CD14-positive monocyte (primary cell): ENCODE results near the gene CEP68. TPM values are rescaled to one million over a fixed set of nuclear protein-coding genes. Genes with fewer than 3 reads are reported as not detected.

Source experiments
- DNase-seq, 3 donors: peaks; one replicate each; pipeline ENCODE4 v3.0.0-alpha.2; 2011 to 2022
- H2AFZ ChIP-seq: 2 replicates; pipeline ENCODE4 v1.6.0; 2012; ENCODE audit warnings: mild to moderate bottlenecking, low read depth, low read length, inconsistent platforms; ENCODE audit not compliant: insufficient read depth, poor library complexity, severe bottlenecking
- H3K27ac ChIP-seq, 2 donors: 1 replicate in 1 of 2; 2 replicates in 1 of 2; pipeline ENCODE4 v1.5.1; 2012 to 2013; ENCODE audit warnings: low read length in 2 of 2, control low read depth in 1 of 2, inconsistent platforms in 1 of 2, low read depth in 1 of 2, mild to moderate bottlenecking in 1 of 2
- H3K27me3 ChIP-seq, 2 donors: one replicate each; pipeline versions ENCODE4 v1.6.0 to v1.6.1; 2011 to 2013; ENCODE audit warnings: low read length in 2 of 2; ENCODE audit not compliant: control insufficient read depth in 2 of 2, insufficient read depth in 2 of 2
- H3K36me3 ChIP-seq, 2 donors: replicated peaks in 1 of 2; 1 replicate in 1 of 2; 2 replicates in 1 of 2; pipeline versions ENCODE4 v1.5.1 to v1.6.1; 2012 to 2013; ENCODE audit warnings: low read length in 2 of 2, control low read depth in 1 of 2, inconsistent platforms in 1 of 2, mild to moderate bottlenecking in 1 of 2; ENCODE audit not compliant: insufficient read depth in 2 of 2, control insufficient read depth in 1 of 2
- H3K4me1 ChIP-seq, 2 donors: 1 replicate in 1 of 2; 2 replicates in 1 of 2; pipeline versions ENCODE4 v1.5.1 to v1.6.1; 2012 to 2013; ENCODE audit warnings: low read length in 2 of 2, control low read depth in 1 of 2, inconsistent platforms in 1 of 2, mild to moderate bottlenecking in 1 of 2, moderate library complexity in 1 of 2; ENCODE audit not compliant: insufficient read depth in 2 of 2, control insufficient read depth in 1 of 2
- H3K4me2 ChIP-seq: replicated peaks from 2 replicates; pipeline ENCODE3; 2012; ENCODE audit warnings: low read length, moderate library complexity, mild to moderate bottlenecking; ENCODE audit not compliant: poor library complexity, severe bottlenecking; ENCODE audit errors: extremely low read depth
- H3K4me3 ChIP-seq, 3 experiments: fragments of 200-600 bp in 1 of 3; sonication (generic) in 1 of 3; replicated peaks in 1 of 3; 1 replicate in 2 of 3; 2 replicates in 1 of 3; pipeline ENCODE4 v1.5.1; 2011 to 2013; ENCODE audit warnings: low read length in 3 of 3, mild to moderate bottlenecking in 3 of 3, control low read depth in 2 of 3, low read depth in 2 of 3, inconsistent platforms in 1 of 3, moderate library complexity in 1 of 3
- H3K79me2 ChIP-seq: 2 replicates; pipeline ENCODE4 v1.6.0; 2012; ENCODE audit warnings: mild to moderate bottlenecking, control low read depth, inconsistent platforms, low read length, moderate library complexity; ENCODE audit not compliant: insufficient read depth
- H3K9ac ChIP-seq: 2 replicates; pipeline ENCODE4 v1.6.0; 2017; ENCODE audit warnings: low read length, mild to moderate bottlenecking; ENCODE audit not compliant: insufficient read depth, poor library complexity, severe bottlenecking
- H3K9me3 ChIP-seq, 2 donors: replicated peaks in 1 of 2; 1 replicate in 1 of 2; 2 replicates in 1 of 2; pipeline versions ENCODE4 v1.5.1 to v1.6.1; 2012 to 2013; ENCODE audit warnings: low read length in 2 of 2, control low read depth in 1 of 2; ENCODE audit not compliant: control insufficient read depth in 1 of 2, insufficient read depth in 1 of 2
- H4K20me1 ChIP-seq: 2 replicates; pipeline ENCODE4 v1.6.0; 2012; ENCODE audit warnings: mild to moderate bottlenecking, low read length, control low read depth, moderate library complexity; ENCODE audit not compliant: insufficient read depth
- H3K27ac Mint-ChIP-seq, 7 donors: one replicate each; pipeline ENCODE4 v1.8.0; 2020; ENCODE audit warnings: mild to moderate bottlenecking in 7 of 7, mixed read lengths in 7 of 7, moderate library complexity in 6 of 7, inconsistent platforms in 2 of 7
- H3K27me3 Mint-ChIP-seq, 3 donors: one replicate each; pipeline ENCODE4 v1.8.0; 2021 to 2022; ENCODE audit warnings: low read depth in 3 of 3, mild to moderate bottlenecking in 3 of 3, mixed read lengths in 3 of 3, moderate library complexity in 3 of 3, inconsistent platforms in 1 of 3
- H3K36me3 Mint-ChIP-seq, 2 donors: one replicate each; pipeline ENCODE4 v1.8.0; 2020; ENCODE audit warnings: mixed read lengths in 2 of 2, inconsistent platforms in 1 of 2, mild to moderate bottlenecking in 1 of 2
- H3K4me1 Mint-ChIP-seq: one replicate; pipeline ENCODE4 v1.8.0; 2020; ENCODE audit warnings: mild to moderate bottlenecking, mixed read lengths
- H3K4me3 Mint-ChIP-seq, 2 donors: one replicate each; pipeline ENCODE4 v1.8.0; 2020; ENCODE audit warnings: mild to moderate bottlenecking in 2 of 2, mixed read lengths in 2 of 2, moderate library complexity in 1 of 2
- H3K9me3 Mint-ChIP-seq, 7 donors: one replicate each; pipeline ENCODE4 v1.8.0; 2020 to 2022; ENCODE audit warnings: mixed read lengths in 7 of 7, mild to moderate bottlenecking in 6 of 7, moderate library complexity in 6 of 7, inconsistent platforms in 2 of 7
- CTCF ChIP-seq: fragments of 200-600 bp; IDR thresholded peaks from one replicate; pipeline ENCODE4 v1.8.0; 2022; ENCODE audit warnings: antibody characterized with exemption, mild to moderate bottlenecking
- WGBS: methylation state at CpG from one replicate; pipeline ENCODE4 v1.1.5; 2013; ENCODE audit warnings: missing lambda C conversion rate; ENCODE audit not compliant: insufficient coverage; 5-methylcytosine and 5-hydroxymethylcytosine counted together
- intact Hi-C, 2 donors: fragments of 100-400 bp; cut with micrococcal nuclease; formaldehyde crosslinking; loops; one replicate each; pipeline versions ENCODE4 v1.15.0 to v1.15.1; 2023
- polyA plus RNA-seq, 3 donors: library from polyadenylated mRNA; depleted of rRNA in 1 of 3; unstranded in 2 of 3; stranded (reverse) in 1 of 3; fragments of 300-500 nt in 2 of 3; fragments of >200 nt in 1 of 3; fragmentation: Illumina TruSeq in 2 of 3; gene quantifications; 1 replicate in 2 of 3; 2 replicates in 1 of 3; pipeline ENCODE4 v1.2.3, GENCODE V29; 2012 to 2021

The CEP68 gene
- polyA plus RNA-seq, 3 donors, result 2.5 to 6.5 (median 2.8) TPM

DNA sequence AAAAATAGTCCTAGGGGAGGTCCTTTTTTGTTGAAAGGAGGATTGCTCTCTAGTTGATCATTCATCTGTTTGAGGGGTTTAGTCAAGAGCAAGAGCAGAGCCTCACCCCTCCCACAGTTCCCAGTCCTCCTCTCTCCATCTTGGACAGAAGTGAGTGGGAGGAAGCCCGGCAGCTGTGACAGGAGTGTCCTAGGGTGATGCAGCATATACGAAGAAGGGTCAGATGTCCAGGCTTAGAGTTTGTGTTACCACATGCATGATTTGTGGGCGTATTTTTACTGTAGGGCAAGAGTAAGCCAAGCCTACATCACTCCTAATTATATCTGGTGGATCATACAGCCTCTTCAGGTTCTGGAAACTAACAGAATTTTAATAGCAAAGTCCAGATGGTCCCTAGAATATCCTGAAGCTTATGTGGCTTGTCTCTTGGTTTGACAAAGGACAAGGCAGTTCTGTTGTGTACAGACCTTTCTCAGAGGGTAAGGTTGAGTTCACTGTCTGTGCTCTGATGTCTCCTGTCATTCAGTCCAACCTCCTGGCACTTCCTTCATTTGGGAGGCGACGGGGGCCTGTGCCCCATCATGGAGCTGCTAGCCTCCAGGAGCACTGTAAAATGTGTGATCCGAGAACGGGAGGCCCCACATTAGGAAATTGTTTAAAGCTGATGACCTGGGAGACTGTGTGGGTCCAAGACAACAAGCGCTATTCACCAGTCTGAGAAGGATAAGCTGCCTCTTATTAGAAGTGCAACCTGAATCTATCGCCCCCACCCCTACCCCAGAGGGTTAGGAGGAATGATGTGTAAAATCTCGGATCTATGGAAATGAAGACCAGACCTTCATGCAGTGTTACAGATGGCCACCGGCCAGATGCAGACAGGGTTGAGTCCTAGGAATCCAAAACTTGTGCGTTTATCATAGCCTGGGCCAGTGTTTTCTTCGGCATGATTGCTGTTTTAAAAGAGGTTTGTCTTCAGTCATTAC lies 6.9 kb downstream of the CEP68 start:
- WGBS, result 65% methylated on average over 5 of the region's 13 CpGs

More for the DNA sequence above, 6.9 kb downstream of the CEP68 start:
- intact Hi-C loops, result loop anchor here (10.0 kb wide), 2 partner anchors 162 to 372 kb away; partner anchors contain the start of genes ACTR2 (in 1 of the 2) and SPRED2 (in 1 of the 2)
- no peak for DNase-seq
- Histone ChIP-seq H3K4me1 (peaks cover 23 to 24% of the 10 kb centered on the region in 2 donors), H3K27ac (no peak overlapping the region), H3K9me3 (no peaks in the 10 kb centered on the region), H2AFZ (no peak overlapping the region), H3K79me2 (peaks cover 54% of the 10 kb centered on the region), H3K9ac (no peak overlapping the region), H3K27me3 (no peaks in the 10 kb centered on the region), H4K20me1 (no peaks in the 10 kb centered on the region), H3K4me2 (no peak overlapping the region), H3K4me3 (no peak overlapping the region), H3K36me3 (no peaks in the 10 kb centered on the region)
- Mint-ChIP-seq H3K27me3 (peaks cover 0 to 2% (median 0%) of the 10 kb centered on the region in 3 donors), H3K36me3 (no peaks in the 10 kb centered on the region), H3K27ac (peak overlapping the region in 4 of 7 donors; percentile 2 to 95 (median 32)), H3K4me1 (peaks cover 41% of the 10 kb centered on the region), H3K4me3 (no peak overlapping the region), H3K9me3 (no peaks in the 10 kb centered on the region)
- TF ChIP-seq CTCF, result no peak
